WERI-Rb-1 (cell line): ENCODE measurements around the gene ANXA10.

ENCODE experiments used
- DNase-seq: peaks from one replicate; pipeline ENCODE4 v3.0.0-alpha.2; 2020
- H3K27ac ChIP-seq: fragments of 250-450 bp; sonication (Bioruptor Pico); 2 replicates; pipeline ENCODE4 v1.5.1; 2020; ENCODE audit warnings: mild to moderate bottlenecking, moderate library complexity
- H3K27me3 ChIP-seq: fragments of 250-450 bp; sonication (Bioruptor Pico); 2 replicates; pipeline ENCODE4 v1.5.1; 2021; ENCODE audit warnings: mild to moderate bottlenecking, low read depth, moderate library complexity; ENCODE audit not compliant: insufficient read depth, severe bottlenecking
- H3K36me3 ChIP-seq: fragments of 250-450 bp; sonication (Bioruptor Pico); 2 replicates; pipeline ENCODE4 v1.5.1; 2020; ENCODE audit warnings: mild to moderate bottlenecking, moderate library complexity
- H3K4me3 ChIP-seq: 2 replicates; pipeline ENCODE4 v1.5.1; 2011; ENCODE audit warnings: low read depth, mild to moderate bottlenecking, control low read depth, low read length
- H3K9me3 ChIP-seq: fragments of 250-450 bp; sonication (Bioruptor Pico); 2 replicates; pipeline ENCODE4 v1.5.1; 2021; ENCODE audit warnings: mild to moderate bottlenecking, moderate library complexity; ENCODE audit not compliant: severe bottlenecking
- TF ChIP-seq, protein P1 (sequence below): IDR thresholded peaks from 2 replicates; pipeline ENCODE4 v1.5.1; 2011; ENCODE audit warnings: low read depth, mild to moderate bottlenecking, control low read depth, inconsistent platforms, low read length

Gene ANXA10

GRCh38 chr4:168141733-168142132 lies 49.4 kb downstream of the ANXA10 start:
- Histone ChIP-seq H3K4me3 (no peak overlapping the region), H3K36me3 (no peaks in the 10 kb centered on the region), H3K27me3 (no peaks in the 10 kb centered on the region), H3K9me3 (no peaks in the 10 kb centered on the region), H3K27ac (no peak overlapping the region)
- no peak for DNase-seq
- TF ChIP-seq, protein P1, sequence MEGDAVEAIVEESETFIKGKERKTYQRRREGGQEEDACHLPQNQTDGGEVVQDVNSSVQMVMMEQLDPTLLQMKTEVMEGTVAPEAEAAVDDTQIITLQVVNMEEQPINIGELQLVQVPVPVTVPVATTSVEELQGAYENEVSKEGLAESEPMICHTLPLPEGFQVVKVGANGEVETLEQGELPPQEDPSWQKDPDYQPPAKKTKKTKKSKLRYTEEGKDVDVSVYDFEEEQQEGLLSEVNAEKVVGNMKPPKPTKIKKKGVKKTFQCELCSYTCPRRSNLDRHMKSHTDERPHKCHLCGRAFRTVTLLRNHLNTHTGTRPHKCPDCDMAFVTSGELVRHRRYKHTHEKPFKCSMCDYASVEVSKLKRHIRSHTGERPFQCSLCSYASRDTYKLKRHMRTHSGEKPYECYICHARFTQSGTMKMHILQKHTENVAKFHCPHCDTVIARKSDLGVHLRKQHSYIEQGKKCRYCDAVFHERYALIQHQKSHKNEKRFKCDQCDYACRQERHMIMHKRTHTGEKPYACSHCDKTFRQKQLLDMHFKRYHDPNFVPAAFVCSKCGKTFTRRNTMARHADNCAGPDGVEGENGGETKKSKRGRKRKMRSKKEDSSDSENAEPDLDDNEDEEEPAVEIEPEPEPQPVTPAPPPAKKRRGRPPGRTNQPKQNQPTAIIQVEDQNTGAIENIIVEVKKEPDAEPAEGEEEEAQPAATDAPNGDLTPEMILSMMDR = no peak

DNA sequence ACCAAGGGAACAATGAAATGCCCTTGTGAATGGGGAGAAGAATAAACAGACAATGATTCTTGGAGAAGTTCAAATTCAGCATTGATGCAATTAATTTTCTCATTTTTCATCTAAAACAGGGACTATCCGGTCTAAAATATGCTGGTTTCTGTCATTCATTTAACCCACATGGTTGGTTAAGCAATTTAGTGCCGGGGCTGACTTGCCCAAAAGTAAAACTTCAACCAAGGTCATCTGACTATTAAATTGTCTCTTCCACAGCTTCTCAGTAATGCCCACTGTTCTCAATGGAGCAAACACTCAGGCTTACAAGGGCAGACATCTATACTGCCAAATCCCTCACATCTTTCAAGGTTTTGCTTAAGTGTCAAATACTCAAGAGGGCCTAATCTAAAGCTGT lies 51.3 kb downstream of the ANXA10 start:
- TF ChIP-seq, protein P1 = no peak
- no peak for DNase-seq
- Histone ChIP-seq H3K27ac (no peak overlapping the region), H3K9me3 (no peaks in the 10 kb centered on the region), H3K4me3 (no peak overlapping the region), H3K36me3 (no peaks in the 10 kb centered on the region), H3K27me3 (no peaks in the 10 kb centered on the region)

DNA sequence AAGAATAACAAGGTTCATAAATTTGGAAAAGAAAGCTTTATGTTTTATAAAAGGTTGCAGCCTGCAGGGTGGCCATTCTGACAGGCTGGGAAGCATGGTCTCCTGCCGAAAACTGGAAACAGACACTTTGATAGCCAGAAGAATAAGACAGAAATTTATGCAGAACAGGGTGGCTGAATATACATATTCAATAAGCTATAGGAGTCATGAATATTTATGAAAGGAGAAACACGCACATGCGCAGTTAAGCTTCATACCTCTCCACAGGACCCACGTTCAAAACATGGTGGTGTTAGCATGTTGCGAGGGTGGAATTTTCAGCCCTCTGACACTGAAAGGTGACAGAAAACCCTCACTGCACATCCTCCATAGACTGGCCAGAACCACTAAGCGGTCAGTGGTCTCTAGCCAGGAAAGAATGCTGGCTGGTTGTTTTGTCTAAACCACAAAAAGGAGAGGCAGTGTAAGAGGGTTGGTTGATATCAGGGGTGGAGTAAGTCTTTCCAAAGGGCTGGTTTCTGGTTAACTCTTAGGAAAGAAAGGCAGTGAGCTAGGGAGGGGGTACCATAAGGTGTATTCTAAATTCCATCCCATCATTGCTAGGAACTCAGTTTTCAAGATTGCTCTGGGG lies 58.2 kb downstream of the ANXA10 start:
- no peak overlapping the region for H3K27ac ChIP-seq
- no peak for DNase-seq
- no peak overlapping the region for H3K4me3 ChIP-seq
- TF ChIP-seq, protein P1 = no peak
- no peaks in the 10 kb centered on the region for H3K27me3 ChIP-seq
- H3K36me3 ChIP-seq = no peaks in the 10 kb centered on the region
- H3K9me3 ChIP-seq = no peaks in the 10 kb centered on the region

GRCh38 chr4:168151327-168151726 lies 59.0 kb downstream of the ANXA10 start:
- no peaks in the 10 kb centered on the region for H3K9me3 ChIP-seq
- no peak overlapping the region for H3K27ac ChIP-seq
- DNase-seq = no peak
- no peak overlapping the region for H3K4me3 ChIP-seq
- no peaks in the 10 kb centered on the region for H3K27me3 ChIP-seq
- no peaks in the 10 kb centered on the region for H3K36me3 ChIP-seq
- TF ChIP-seq, protein P1 = no peak

DNA sequence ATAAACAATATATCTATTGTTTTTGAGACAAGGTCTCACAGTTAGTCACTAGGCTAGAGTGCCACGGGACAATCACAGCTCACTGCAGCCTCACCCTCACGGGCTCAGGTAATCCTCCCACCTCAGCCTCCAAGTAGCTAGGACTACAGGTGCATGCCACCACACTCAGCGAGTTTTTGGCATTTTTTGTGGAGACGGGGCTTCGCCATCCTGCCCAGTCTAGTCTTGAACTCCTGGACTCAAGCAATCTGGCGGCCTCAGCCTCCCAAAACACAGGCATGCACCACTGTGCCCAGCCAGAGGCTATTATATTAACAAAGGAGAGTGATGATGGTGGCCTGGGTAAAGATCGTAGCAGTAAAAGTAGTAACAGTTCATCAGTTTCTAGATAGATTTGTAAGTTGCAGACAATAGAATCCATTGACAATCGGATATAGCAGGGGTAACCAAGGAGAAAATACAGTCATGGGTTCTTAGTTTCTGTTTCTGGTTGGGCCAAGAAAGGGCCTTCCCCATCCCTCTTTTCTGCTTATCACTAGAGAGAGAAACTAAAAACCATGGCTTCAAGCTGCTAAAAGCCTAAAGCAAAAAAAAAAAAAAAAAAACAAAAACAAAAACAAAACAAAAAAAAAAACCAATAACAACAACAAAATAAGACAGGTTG lies 60.6 kb downstream of the ANXA10 start:
- H3K4me3 ChIP-seq = no peak overlapping the region
- TF ChIP-seq, protein P1 = no peak
- DNase-seq = no peak

More for the DNA sequence above, 60.6 kb downstream of the ANXA10 start:
- H3K27me3 ChIP-seq = no peaks in the 10 kb centered on the region
- no peaks in the 10 kb centered on the region for H3K9me3 ChIP-seq
- H3K27ac ChIP-seq = no peak overlapping the region
- H3K36me3 ChIP-seq = no peaks in the 10 kb centered on the region
